Measurements from ENCODE around the gene ITGA1.

The ITGA1 gene

DNA sequence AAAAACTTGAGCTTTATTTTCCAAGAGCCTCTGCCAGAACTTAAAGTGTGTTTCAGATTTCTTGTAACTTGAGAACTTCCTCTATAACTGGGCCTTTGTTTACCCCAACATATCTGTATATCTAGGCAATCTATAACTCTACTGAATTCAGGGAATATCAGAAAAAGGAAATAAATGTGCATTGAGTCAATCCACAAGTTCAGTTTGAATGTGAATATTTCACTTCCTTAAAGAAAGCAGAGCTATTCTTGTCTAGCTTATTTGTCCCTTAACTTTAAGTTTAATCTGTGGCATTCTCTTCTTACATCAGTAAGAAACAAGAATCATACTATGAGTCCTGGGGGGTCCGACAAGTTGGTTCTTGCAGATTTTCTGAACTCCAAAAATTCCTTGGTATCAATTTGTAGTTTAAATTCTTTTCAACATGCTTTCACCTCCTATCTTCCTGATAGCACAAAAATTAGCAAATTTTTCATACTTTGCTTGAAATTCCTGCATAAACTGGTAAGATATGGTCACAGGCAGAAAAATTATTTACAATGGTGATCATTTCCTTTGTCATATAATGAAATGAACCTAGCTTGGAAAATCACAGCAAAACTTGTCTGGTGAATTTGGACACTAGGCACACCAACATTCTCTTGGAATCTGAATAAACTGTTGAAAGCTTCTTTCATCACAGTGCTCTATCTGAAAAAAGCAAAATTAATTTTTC is 19.8 kb upstream of the ITGA1 start:
- Histone ChIP-seq H3K9me3 (replicated peaks in 1 of 11) (no peaks in the 10 kb centered on the region), H4K20me1 (no peaks in the 10 kb centered on the region), H3K36me3 (no peaks in the 10 kb centered on the region), H3K27me3 (no peaks in the 10 kb centered on the region), H3K4me3 (no peak overlapping the region), H3K4me2 (peak overlapping the region in 3 of 11 experiments; percentile 10 to 61 (median 53); a peak in 4 of 22 replicates), H3K9ac (no peak overlapping the region), H3K4me1 (peaks cover 0 to 21% (median 0%) of the 10 kb centered on the region in 10 experiments; a peak in 6 of 20 replicates), H3K27ac (no peak overlapping the region)
- no peak for TF ChIP-seq Cebpa-rat (IDR thresholded peaks at IDR 0.05)

DNA sequence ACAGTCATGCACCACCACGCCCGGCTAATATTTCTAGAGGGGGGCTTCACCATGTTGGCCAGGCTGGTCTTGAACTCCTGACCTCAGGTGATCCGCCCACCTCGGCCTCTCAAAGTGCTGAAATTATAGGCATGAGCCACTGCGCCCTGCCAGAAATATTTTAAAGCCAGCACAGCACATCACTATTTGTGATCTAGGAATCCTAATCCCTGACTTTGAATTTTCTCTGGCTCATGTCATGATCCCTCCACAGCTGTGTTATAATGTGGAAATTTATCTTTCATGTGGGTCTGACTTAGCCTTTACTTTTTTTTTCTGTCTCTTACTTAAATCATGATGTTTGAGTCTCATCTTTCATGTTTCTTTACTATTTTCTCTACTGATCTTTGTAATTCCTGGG is 18.7 kb upstream of the ITGA1 start:
- no peak overlapping the region for H3K4me3 ChIP-seq
- no peaks in the 10 kb centered on the region for H4K20me1 ChIP-seq

DNA sequence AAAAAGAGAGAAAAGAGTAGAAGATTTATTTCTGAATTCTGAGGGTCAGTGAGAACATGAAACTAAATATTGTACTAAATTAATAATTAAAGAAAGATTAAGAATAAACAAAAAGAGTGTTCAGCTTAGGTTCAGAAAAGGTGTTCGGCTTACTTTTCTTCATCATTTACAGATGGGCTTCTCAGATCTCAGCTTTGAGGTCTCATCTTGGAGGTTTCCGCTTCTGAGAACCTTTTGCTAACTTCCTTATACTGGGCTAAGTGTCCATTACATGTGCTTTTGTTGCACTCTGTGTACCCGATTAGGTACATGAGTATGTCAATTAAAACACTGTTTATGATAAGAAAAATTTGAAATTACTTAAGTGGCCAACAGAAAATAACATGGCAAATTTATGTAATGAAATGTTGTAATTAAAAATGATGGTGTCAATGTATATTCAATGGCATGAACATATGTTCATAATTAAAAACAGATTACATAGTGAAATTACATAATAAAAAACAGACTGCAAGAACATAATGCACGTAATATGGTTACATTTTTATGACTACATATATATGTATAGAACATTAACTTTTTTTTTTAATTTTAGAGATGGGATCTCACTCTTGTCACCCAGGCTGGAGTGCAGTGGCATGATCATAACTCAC is 17.3 kb upstream of the ITGA1 start:
- Histone ChIP-seq H3K27me3 (no peaks in the 10 kb centered on the region), H3K9ac (no peak overlapping the region), H4K20me1 (no peaks in the 10 kb centered on the region), H3K4me1 (peaks cover 0 to 21% (median 0%) of the 10 kb centered on the region in 10 experiments; a peak in 6 of 20 replicates), H3K27ac (no peak overlapping the region), H3K36me3 (no peaks in the 10 kb centered on the region), H3K4me3 (no peak overlapping the region), H3K4me2 (no peak overlapping the region), H3K9me3 (replicated peaks in 1 of 11) (no peaks in the 10 kb centered on the region)
- no peak for TF ChIP-seq Cebpa-rat (IDR thresholded peaks at IDR 0.05)

More for the DNA sequence above, 18.7 kb upstream of the ITGA1 start:
- Histone ChIP-seq H3K9ac (no peak overlapping the region), H3K27me3 (no peaks in the 10 kb centered on the region), H3K4me2 (no peak overlapping the region), H3K4me1 (peaks cover 0 to 21% (median 0%) of the 10 kb centered on the region in 10 experiments; a peak in 6 of 20 replicates), H3K36me3 (no peaks in the 10 kb centered on the region), H3K9me3 (replicated peaks in 1 of 11) (no peaks in the 10 kb centered on the region), H3K27ac (no peak overlapping the region)
- TF ChIP-seq Cebpa-rat (IDR thresholded peaks at IDR 0.05): no peak

DNA sequence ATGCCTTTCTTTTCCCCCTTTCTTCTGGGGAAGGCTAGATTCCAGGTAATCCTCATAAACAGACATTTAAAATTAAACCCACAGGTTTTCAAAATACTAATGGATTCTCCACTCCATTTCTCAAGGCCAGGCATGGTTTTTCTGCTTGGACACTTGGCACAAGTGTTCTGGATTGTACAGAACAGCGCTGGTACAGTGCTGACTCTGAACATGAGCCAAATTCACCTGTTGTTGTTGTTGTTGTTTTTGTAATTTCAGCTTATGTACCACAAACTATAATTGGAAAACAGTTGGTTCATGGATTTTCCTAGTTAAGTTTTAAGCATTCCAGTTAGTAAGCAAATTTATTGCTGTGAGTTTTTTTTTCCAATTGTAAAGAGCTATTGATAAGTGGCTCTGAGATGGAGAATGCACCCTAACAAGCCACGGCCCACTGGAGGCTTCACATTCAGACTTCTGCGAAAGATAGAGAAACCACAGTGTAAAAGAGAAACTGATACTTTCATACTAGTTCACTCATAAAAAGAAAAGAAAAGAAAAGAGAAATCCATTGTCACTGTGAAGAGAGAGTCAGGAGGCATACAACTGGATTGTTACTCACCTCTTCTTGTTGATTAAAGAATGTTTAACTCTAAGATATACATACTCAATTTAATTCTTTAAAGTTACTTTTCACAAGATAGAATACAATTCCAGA is 16.2 kb upstream of the ITGA1 start:
- H3K9me3 ChIP-seq (replicated peaks in 1 of 11): no peaks in the 10 kb centered on the region
- TF ChIP-seq Cebpa-rat (IDR thresholded peaks at IDR 0.05): no peak
- H3K4me2 ChIP-seq: no peak overlapping the region
- H3K9ac ChIP-seq: no peak overlapping the region
- H4K20me1 ChIP-seq: no peaks in the 10 kb centered on the region
- H3K27ac ChIP-seq: no peak overlapping the region
- H3K4me1 ChIP-seq: peaks cover 9 to 31% (median 9%) of the 10 kb centered on the region in 10 experiments
- H3K4me3 ChIP-seq: no peak overlapping the region
- H3K27me3 ChIP-seq: no peaks in the 10 kb centered on the region
- H3K36me3 ChIP-seq: no peaks in the 10 kb centered on the region

DNA sequence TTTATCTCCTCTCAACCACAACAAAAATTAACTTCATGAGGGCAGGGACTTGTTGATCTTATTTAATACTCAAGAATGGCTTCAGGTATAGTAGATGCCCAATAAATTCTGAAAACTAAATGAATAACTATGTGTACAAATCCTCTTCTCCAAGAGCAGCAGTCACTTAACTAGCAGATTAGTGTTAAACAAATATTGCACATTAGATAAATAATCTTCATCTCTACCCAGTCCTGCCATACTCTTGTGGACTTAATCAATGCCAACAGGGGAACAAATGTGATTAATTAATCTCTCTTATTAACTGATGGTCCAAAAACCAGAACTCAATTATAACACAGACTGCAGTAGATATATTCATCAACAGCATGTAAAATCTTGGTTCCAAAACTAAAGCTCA is 15.0 kb upstream of the ITGA1 start:
- Histone ChIP-seq H3K27ac (no peak overlapping the region), H3K4me2 (no peak overlapping the region), H3K9ac (no peak overlapping the region), H4K20me1 (no peaks in the 10 kb centered on the region), H3K36me3 (no peaks in the 10 kb centered on the region), H3K4me3 (no peak overlapping the region), H3K27me3 (no peaks in the 10 kb centered on the region), H3K4me1 (peaks cover 9 to 22% (median 18%) of the 10 kb centered on the region in 10 experiments), H3K9me3 (replicated peaks in 1 of 11) (no peaks in the 10 kb centered on the region)
- TF ChIP-seq Cebpa-rat (IDR thresholded peaks at IDR 0.05): no peak

DNA sequence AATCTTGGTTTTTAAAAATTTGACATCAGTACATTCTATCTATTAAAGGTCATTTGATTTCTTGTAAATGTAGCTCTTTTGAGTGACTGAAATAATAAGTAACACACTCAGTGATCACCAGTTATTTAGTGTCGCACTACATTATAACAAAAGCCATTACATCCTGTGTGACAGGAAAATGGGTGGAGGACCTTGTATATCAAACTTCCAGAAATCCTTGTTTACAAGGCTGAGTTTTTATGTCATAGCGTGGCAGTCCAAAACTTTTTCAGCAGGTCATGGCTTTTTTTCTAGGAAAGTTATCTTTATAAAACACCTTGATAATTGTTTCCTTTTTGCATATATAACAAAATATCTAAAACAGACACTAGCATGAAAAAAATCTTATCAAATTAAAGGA is 14.4 kb upstream of the ITGA1 start:
- no peaks in the 10 kb centered on the region for H3K9me3 ChIP-seq (replicated peaks in 1 of 11)
- no peaks in the 10 kb centered on the region for H3K36me3 ChIP-seq
- no peak overlapping the region for H3K27ac ChIP-seq
- H3K9ac ChIP-seq: no peak overlapping the region
- H3K4me3 ChIP-seq: no peak overlapping the region
- H3K4me2 ChIP-seq: no peak overlapping the region
- no peaks in the 10 kb centered on the region for H4K20me1 ChIP-seq
- TF ChIP-seq Cebpa-rat (IDR thresholded peaks at IDR 0.05): no peak
- H3K4me1 ChIP-seq: peaks cover 9 to 19% (median 14%) of the 10 kb centered on the region in 10 experiments
- no peaks in the 10 kb centered on the region for H3K27me3 ChIP-seq

DNA sequence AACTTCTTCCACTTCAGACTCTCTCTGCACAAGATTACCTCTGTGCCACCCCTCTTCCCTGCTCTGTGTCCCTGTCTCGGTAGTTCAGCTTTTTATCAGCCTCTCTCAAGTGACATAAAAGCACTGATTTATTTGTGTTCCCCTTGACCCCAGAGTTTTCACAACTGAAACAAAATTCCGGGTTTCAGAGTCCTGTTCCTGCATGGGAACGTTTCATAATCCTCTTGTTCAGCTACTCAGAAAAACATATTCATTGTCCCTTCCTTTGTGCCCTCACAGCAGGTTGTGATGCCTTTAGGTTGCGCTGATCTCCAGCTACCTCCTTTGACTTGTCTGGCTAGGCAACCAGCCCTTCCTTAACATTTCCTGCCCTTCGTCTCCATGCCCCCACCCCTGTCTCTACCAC is 13.7 kb upstream of the ITGA1 start:
- peaks cover 9 to 19% (median 13%) of the 10 kb centered on the region in 10 experiments for H3K4me1 ChIP-seq
- H3K27ac ChIP-seq: no peak overlapping the region
- H3K9ac ChIP-seq: no peak overlapping the region
- H3K27me3 ChIP-seq: no peaks in the 10 kb centered on the region
- H3K9me3 ChIP-seq (replicated peaks in 1 of 11): no peaks in the 10 kb centered on the region
- no peak overlapping the region for H3K4me2 ChIP-seq
- H3K4me3 ChIP-seq: no peak overlapping the region
- H3K36me3 ChIP-seq: no peaks in the 10 kb centered on the region
- TF ChIP-seq Cebpa-rat (IDR thresholded peaks at IDR 0.05): no peak
- H4K20me1 ChIP-seq: no peaks in the 10 kb centered on the region

DNA sequence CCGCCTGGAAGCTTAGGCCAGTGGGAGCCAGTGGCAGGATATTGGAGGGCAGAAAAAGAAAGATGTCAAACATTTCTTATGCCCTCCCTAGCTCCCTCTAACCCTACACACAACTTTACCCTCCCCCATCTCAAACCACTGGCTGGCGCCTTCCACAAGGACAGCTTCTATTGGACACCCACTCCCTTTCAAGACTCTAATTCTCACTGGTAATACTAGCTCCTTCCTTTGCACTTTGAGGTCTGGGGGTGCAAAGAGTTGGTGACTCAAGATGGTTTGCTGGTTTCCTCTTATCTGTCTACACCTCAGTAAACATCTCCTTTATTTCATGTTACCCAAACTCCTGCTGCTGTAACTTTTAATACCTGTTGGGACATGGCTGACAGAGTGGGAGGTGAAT is 11.6 kb upstream of the ITGA1 start:
- H4K20me1 ChIP-seq: no peaks in the 10 kb centered on the region
- H3K9ac ChIP-seq: no peak overlapping the region
- no peak overlapping the region for H3K27ac ChIP-seq
- H3K36me3 ChIP-seq: no peaks in the 10 kb centered on the region
- no peaks in the 10 kb centered on the region for H3K27me3 ChIP-seq
- H3K4me1 ChIP-seq: peaks cover 9 to 19% (median 13%) of the 10 kb centered on the region in 10 experiments
- TF ChIP-seq Cebpa-rat (IDR thresholded peaks at IDR 0.05): no peak
- peak overlapping the region; percentile 31 to 66 (median 52) for H3K4me2 ChIP-seq
- H3K9me3 ChIP-seq (replicated peaks in 1 of 11): no peaks in the 10 kb centered on the region
- H3K4me3 ChIP-seq: no peak overlapping the region

DNA sequence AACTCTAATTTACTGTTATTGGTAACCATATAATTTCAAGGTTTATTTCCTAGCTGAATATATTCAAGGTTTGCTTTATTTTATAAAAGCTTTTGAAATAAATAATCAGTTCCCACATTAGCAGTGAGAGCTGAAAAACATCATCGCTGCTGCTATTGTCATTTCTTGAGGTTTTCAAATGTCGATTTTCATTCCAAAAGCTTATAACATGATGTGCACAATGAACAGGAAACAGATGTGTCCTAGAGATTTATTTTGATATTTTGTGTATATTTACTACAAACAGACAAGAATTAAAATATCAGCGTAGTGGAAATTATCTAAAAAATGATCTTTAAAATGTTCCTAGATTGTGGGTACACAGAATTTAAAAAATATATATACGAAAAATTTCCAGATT is 10.5 kb upstream of the ITGA1 start:
- Histone ChIP-seq H3K9me3 (replicated peaks in 1 of 11) (no peaks in the 10 kb centered on the region), H3K4me3 (no peak overlapping the region), H3K4me2 (peak overlapping the region in 3 of 11 experiments; percentile 38 to 60 (median 46); a peak in 4 of 22 replicates), H3K36me3 (no peaks in the 10 kb centered on the region), H3K27me3 (no peaks in the 10 kb centered on the region), H4K20me1 (no peaks in the 10 kb centered on the region), H3K4me1 (peaks cover 9 to 19% (median 13%) of the 10 kb centered on the region in 10 experiments), H3K9ac (no peak overlapping the region), H3K27ac (no peak overlapping the region)
- no peak for TF ChIP-seq Cebpa-rat (IDR thresholded peaks at IDR 0.05)
